Stimulated activated CD8-positive, alpha-beta memory T cell treated with anti-CD3 and anti-CD28 coated beads, Interleukin-4, amount 100 ng/mL, for 48 hours (primary cell): ENCODE results near the gene PDE8A.
"Not testable (repeated sequence)": the region's sequence is repeated elsewhere in the genome, so short reads cannot be mapped to it uniquely, and the experiment has no call there.

ENCODE experiments used
- DNase-seq: peaks from one replicate; pipeline ENCODE4 v3.0.0-alpha.2; 2020

Gene PDE8A

DNA sequence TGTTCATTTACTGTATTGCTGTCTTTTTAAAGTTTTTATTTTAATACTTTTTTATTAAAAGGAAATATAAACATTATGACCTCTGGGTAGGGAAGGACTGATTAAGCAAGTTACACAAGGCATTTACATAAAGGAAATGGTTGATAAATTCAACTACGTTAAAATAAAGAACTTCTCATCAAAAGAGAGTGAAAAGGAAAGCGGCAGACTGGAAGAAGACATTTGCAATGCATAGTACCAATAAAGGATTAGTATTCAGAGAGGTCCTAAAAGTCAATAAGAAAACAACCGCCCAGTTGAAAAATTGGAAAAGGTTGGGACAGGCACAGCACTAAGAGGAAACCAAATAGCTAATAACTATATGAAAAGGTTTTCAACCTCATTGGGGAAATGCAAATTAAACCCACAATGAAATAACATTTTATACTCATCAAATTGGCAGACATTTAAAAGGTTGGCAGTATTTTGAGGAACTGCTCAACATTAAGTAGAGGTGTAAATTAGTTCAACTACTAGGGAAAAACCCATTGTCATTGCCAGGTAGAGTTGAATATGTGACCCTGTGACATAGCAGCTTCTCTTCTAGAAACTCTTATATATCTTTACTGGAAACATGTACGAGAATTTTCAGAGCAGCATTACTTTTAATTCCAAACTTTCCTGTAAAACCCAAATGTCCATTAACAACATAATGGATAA is 9.5 kb downstream of the PDE8A start:
- no peak for DNase-seq

DNA sequence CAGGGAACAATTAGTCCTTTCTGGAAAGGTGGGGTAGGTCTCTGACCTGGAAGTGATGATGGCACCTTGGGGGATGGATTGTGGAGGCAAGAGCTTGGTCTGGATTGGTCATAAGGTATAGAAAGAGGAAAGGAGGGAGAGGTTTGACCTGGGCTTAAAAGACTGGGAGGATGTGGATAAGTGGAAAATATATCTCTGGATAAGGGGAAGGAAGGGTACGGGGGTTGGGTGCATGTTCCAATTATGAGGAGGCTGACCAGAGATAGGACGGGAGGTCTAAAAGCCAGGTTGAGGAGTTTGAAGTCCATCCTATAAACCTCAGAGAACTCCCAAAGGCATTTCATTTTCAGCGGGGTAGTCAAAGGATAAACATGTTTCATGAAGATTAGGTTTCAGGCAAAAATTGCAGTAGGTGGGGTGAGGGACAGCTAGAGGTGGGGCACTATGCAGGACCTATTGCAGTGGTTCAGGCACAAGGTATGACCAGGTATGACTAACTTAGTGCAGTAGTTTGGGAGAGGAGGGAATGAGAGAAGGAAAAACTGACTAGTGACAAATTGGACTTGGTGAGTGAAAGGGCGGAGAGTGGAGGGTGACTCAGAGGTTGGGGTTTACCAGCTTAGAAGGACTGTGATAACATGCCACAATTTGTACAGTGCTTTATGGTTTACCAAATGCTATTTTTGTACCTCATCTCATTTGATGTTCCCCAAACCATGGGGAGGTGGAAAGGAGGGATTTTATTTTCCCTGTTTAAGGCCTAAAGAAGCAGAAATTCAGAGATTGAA is 10.7 kb downstream of the PDE8A start:
- DNase-seq, result peak; percentile 60

DNA sequence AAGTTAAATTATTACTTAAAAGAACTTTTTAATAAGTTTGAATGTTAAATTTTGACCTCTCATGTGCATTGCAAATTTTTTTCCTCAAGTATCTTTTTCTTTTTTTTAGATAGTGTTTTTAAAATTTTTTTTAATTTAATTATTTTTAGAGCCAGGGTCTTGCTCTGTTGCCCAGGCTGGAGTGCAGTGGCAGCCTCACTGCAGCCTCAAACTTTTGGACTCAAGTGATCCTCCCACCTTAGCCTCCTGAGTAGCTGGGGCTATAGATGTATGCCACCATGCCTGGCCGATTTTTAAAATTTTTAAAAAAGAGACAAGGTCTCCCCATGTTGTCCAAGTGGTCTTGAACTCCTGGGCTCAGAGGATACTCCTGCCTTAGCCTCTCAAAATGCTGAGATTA is 14.4 kb downstream of the PDE8A start:
- no peak for DNase-seq

DNA sequence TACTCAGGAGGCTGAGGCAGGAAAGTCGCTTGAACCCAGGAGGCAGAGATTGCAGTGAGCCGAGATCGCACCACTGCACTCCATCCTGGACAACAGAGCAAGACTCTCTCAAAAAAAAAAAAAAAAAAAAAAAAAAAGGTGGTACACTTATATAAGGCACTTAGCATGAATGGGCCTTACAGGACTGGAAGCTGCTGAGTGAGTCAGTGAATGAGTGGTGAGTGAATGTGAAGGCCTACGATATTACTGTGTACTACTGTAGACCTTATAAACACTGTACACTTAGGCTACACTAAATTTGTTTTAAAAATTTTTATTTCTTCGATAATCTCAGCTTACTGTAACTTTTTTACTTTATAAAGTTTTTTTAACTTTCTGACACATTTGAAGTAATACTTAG is 15.1 kb downstream of the PDE8A start:
- not testable (repeated sequence) for DNase-seq

DNA sequence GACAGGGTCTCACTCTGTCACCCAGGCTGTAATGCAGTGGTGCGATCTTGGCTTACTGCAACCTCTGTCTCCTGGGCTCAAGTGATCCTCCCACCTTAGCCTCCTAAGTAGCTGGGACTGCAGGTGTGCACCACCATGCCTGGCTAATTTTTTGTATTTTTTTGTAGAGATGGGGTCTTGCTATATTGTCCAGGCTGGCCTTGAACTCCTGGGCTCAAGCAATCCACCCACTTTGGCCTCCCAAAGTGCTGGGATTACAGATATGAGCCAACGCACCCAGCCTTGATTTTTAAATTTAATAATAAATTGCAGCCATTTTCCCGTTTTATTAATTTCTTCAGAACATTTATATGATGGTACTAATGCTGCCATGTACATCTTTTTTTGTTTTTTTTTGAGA is 15.6 kb downstream of the PDE8A start:
- not testable (repeated sequence) for DNase-seq

DNA sequence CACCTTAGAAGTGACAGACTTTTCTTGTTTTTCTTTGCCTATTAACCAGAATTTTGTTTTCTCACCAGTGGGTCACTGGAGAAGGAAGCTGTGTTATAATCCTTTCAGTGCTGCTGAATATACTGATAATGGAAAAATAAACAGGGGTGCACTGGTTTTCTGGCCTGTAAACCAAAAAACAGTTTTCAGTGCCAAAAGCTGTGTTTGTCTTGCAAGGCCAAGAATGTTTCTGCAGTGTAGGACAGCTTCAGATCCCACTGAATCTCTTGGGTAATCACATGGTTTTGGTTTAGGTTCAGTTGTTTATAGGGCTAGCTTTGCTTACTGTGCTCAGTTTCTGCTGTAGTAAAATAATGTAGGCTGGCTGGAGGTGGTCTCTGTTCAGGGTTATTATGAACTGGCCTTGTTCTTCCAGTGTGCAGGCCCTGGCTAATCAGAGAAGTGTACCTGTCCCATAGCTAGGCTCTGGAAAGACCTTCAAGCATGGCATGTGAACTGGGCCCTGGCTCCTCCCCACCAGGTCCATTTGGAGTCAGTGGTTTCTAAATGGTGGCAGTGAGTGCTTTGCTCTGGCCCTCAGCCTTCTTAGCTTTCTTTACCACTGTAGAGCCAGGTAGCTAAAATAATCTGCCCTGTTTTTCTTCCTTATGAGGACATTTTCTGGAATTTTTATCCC is 18.7 kb downstream of the PDE8A start:
- DNase-seq, result no peak

DNA sequence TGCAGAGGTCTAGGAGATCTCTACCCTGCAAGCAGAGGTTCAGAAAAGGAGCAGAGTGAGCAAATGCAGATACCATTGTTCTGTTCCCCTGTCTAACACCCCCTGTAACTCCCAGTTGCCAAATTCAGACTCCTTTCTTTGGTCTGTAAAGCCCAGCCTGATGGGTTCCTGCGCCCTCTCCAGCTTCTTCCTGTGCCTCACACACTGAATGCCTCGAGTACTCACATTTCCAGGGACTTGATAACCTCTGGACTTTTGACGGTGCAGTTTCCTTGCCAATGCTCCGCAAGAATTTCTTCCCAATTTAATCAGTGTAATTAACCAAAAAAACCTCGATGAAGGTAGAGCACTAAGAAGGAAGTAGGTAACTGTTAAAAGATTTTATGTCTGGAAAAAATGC is 19.3 kb downstream of the PDE8A start:
- no peak for DNase-seq

DNA sequence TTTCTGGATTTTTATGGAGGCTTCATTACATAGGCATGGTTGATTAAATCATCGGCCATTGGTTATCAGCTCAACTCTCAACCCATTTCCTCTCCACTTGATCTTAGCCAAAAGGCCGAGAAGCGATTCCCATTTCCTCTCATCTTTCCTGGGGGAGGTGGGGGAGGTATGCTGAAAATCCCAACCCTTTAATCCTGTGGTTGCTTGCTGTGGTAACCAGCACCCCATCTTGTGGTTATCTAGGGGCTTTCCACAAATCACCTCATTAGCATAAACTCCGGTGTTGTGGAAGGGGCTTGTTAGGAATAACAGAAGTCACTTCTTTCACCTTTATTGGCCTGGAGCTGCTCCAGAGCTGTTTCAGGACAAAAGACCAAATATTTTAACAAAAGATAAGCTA is 20.9 kb downstream of the PDE8A start:
- DNase-seq, result no peak

DNA sequence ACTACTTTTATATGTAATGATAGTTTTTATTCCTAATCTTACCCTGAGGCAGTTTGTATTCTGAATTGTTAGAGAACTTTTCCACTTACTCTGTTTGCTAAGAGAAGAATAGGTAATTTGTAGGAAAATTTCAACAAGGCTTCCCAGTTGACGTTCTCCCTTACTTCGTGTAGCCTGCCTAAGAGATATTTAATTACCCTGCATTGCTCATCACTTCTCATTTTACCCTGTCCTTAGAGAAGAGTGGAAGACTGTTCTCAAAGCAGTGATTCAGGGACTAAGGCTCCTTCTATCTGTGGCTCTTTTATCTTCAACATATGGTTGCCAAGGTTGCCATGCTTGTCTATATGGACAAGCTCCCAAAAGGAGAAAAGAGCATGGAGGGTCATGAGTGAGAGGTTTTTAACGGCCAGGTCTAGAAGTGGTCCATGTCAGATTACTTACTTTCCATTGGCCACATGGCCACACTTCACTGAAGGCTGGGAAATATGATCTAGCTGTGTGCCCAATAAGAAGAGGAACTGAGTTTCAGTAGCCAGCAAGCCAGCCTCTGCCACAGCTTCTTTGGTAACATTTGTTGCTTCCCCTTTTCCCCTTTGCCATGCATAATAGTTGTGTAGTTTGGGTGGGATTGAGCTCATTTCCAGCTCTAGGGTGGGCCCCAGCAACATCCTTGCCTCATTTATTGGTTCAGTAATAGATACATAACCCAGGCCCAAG is 22.1 kb downstream of the PDE8A start:
- no peak for DNase-seq

DNA sequence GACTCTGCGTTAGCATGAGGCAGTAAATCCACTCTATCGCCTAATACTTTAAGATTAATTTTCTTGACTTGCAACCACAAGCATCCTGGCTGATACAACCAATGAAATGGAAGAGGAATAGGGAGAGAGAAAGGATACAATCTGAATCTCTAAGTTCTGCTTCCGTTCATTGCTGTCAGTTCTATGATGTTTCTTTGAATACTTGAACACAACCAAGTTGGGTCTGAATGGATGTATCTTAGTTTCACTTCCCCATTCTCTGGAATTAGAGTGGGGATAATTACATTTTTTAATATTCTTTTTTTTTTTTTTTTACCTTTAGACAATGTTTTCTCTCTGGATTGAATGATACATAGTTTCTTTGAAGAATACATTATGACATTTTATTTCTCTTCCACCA is 22.9 kb downstream of the PDE8A start:
- no peak for DNase-seq

DNA sequence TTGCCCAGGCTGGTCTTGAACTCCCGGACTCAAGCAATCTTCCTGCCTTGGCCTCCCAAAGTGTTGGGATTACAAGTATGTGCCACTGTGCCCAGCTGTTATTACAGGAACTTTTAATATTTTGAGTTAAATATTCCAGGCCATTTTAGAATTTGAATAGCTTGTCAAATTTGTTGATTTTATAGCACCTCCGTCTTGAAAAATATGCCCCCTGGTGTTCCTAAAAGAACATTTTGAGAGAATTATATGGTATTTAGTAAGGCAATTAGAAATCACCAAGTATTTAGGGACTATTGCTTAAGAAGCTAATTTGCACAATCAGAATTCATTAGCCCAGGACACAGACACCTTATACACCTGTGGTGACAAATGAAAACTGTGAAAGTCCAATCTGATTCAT is 23.7 kb downstream of the PDE8A start:
- DNase-seq, result no peak

DNA sequence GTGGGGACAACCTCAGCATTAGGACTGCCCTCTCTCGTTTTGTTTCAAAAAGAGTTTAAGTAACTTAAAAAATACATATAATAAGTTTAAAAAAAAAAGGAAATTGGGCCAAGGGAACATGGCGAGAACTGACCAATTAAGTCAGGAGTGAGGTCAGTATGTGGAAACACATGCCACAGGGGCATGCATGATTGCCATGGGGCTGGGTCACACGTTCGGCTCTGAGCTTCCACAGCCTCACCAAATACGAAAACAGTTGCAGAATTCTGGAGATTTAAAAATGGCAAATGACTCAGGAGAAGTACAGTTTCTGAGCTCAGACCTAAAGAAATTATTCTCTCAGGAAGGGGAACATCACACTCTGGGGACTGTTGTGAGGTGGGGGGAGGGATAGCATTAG is 24.1 kb downstream of the PDE8A start:
- DNase-seq, result no peak

DNA sequence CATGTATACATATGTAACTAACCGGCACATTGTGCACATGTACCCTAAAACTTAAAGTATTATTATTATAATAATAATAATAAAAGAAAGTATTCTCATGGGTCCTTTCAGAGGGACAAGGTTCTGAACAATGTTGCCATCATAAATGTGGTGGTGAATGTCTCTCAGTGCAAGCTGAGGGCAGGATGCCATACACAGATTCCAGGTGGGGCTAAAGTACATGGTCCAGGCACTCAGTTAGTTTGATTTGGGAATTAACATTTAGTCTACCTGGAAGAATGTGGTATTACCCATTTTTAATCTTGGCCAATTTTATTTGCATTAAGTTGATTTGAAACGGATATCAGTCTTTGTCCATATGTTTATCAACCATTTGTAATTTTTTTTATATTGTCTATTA is 24.5 kb downstream of the PDE8A start:
- DNase-seq, result no peak

DNA sequence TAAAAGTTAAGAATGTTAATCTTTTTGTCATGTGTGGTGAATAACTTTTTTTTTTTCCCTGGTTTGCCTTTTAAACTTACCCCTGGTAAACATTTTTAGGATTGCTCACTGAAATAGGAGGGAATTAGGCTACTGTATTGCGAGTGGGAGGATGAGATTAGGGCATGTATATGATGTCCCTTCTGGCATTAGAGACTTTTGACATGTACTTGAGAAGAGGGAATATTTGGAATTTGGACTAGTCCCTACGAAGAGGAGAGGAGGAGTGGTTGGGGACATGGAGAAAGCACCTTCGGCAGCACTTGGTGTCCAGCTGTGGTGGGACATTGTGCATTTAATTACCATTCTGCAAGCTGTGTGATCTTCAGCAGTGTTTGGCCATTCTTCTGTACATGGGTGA is 25.0 kb downstream of the PDE8A start:
- DNase-seq, result no peak

DNA sequence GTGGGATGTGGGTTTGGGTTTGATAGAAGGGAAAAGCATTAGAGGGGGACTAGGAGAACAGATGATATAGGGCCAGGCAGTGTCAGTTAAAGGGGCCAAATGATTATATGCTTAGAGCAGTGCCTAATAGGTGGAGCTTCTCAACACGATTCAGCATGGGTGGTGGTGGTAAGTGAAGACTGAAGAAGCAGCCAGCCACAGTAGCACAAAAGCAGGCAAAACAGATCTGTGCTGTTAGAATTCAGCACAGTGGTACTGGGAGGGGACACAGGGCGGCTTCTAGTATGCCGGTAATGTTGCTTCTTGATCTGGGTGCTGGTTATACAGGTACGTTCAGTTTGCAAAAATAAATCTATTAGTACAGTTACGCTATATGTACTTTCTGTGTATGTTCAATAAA is 25.5 kb downstream of the PDE8A start:
- no peak for DNase-seq

DNA sequence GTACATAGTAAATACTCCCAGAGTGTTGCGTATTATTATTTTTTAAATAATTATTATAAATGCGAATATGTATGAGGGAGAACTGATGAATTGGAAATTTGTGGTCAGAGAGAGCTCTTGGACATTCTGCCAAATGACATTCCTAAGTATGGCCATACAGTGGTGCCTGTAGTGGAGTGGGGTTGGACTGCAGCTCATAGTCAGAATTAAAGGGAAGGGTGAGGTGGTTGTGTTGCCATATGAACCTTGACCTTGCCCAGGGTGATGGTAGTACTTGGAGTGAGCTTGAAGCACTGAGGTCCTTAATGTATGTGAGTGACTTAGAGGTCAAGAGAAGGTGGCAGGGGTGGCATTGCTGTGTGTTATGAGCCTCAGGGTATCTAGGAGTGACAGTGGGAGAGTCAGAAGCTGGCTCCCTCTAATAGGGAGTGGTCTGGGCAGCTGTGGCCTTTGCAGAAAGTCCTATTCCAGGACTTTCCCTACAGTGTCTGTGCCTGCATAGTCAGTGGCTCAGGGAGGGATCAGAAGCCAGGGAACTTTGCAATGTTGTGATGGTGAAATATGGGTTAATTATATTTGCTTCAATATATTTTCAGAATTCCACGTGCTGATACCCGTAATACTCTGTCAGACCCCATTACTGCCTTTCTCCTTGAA is 26.2 kb downstream of the PDE8A start:
- DNase-seq, result no peak

DNA sequence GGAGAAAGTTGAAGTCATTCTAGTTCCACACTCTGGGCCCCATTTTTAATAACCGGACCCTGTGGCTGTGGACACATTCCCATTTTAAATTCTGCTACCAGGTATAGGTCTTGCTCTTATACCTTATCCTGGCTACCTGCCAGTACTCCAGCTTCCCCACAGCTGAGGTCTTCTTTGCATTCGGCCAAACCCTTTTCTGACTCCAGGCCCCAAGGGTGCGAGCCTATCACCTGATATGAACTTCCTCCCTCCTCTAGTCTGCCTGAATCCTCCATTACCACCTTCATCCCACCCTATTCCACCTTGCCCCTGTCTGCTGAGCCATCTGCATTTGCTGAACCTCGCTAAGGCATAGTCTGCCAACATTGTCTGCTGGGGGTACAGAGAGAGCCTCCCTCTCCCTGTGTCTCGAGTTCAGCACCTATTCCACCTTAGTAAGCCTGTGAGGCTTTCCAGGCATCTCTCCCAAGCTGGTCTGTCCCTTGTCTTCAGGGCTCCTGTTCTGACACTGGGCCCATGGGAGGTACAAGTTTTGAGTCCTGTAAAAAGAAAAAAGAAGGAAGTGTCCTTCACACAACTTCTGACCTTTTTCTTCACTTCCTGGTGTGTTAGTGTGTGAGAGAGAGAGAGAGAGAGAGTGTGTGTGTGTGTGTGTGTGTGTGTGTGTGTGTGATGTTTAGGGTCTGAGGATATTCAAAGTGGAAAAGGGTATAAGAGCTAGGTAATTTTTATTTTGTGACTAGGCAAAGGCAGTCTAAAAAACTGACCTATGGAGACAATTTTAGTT is 27.0 kb downstream of the PDE8A start:
- no peak for DNase-seq

DNA sequence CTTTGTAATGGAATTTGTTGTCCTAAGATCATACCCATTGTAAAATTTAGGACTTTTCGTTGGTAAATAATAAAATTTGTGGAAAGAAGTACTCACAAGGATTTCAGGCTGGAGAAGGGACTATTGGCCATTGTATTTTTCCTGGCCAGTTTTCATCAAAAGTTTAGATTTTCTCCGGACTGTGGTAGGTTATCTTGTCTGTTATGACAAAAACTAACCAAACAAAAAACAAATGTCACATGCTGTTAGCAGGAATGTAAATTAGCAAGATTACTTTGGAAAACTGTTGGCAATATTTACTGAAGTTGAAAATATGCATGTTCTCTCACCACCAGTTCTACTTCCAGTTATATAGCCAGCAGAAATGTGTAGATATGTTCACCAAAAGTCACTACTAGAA is 27.8 kb downstream of the PDE8A start:
- no peak for DNase-seq

DNA sequence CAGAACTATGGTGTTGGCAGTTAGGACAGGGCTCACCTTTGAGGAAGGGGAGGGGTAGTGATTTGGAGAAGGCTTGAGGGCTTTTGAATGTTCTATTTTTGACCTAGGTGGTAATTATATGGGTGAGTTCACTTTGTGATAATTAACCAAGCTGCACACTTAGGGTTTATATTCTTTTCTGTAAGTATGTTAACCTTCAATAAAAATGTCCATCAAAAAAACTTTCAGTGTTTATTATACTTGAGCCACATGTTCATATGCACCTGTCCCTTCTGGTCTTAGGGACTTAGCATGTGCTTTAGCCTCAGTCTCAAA is 28.4 kb downstream of the PDE8A start:
- DNase-seq, result no peak

DNA sequence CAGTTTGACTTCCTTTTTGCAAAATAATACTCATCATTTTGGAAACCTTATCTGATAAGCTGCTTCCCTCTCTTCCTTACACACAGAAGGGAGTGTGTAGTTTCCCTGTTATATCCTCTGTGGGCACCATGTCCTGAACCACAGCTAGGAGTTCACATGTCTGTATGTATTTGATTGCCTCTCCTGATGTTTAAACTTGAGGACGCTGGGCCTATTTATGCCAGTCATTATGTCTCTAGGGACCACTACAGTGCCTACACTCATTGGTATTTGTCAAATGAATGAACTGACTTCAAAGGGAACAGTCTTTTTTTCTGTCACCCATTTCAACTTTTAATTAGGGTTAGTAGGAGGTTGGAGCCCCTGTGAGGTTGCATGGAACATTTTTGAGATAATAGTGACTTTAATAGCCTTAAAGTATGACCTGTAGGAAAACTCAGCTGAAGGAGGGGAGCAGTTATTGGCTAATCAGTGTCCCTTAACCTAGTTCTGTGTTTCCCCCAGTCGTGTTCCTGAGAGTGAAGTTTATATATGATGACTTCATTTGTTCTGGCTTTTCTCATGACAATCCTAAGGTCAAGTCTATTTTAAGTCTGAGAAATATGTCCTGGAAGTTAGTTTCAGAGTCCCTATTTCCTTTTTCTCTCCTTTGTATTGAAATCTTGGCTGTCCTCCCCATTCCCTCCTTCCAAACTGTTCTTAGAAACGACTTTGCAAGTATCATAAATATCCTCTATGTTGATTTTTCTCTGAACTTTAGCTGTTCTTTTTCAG is 28.9 kb downstream of the PDE8A start:
- DNase-seq, result no peak

DNA sequence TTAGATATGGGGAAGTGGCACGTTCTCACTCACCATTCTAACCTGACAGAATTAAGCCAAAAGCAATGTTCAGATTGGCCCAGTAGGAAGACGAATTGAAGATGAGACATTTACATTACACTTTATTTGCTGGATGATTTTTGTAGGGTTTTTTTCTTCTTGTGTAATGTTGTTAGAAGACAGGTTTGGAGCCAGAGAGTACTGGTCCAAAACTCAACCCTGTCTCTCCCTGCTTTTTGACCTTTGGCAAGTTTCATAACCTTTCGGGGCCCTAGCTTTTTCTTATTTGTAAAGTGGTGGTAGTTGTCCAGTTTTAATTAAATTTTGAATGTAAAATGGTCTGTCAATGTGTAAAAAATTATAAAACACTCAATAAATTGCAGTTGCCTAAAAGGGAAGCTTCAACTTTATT is 29.5 kb downstream of the PDE8A start:
- no peak for DNase-seq
